HUES6 (cell line): Measurements from ENCODE around the gene MRPL19.
"Not testable (repeated sequence)": the region's sequence is repeated elsewhere in the genome, so short reads cannot be mapped to it uniquely, and the experiment has no call there.

Experiments used
- H3K27ac ChIP-seq: 2 replicates; pipeline ENCODE4 v1.7.0; 2013; ENCODE audit warnings: low read depth, mild to moderate bottlenecking, low read length, inconsistent platforms
- H3K27me3 ChIP-seq: 2 replicates; pipeline ENCODE4 v1.6.1; 2013; ENCODE audit warnings: low read length; ENCODE audit not compliant: control insufficient read depth, insufficient read depth
- H3K36me3 ChIP-seq: 2 replicates; pipeline ENCODE4 v1.6.1; 2013; ENCODE audit warnings: low read length; ENCODE audit not compliant: control insufficient read depth, insufficient read depth
- H3K4me1 ChIP-seq: 2 replicates; pipeline ENCODE4 v1.6.1; 2013; ENCODE audit warnings: low read length; ENCODE audit not compliant: control insufficient read depth, insufficient read depth
- H3K4me3 ChIP-seq: 2 replicates; pipeline ENCODE4 v1.5.1; 2013; ENCODE audit warnings: low read depth, low read length
- H3K9ac ChIP-seq: one replicate; pipeline ENCODE4 v1.6.1; 2013; ENCODE audit warnings: mild to moderate bottlenecking, low read length
- H3K9me3 ChIP-seq: 2 replicates; pipeline ENCODE4 v1.6.1; 2013; ENCODE audit warnings: low read depth, low read length; ENCODE audit not compliant: control insufficient read depth, insufficient read depth

MRPL19 gene

DNA sequence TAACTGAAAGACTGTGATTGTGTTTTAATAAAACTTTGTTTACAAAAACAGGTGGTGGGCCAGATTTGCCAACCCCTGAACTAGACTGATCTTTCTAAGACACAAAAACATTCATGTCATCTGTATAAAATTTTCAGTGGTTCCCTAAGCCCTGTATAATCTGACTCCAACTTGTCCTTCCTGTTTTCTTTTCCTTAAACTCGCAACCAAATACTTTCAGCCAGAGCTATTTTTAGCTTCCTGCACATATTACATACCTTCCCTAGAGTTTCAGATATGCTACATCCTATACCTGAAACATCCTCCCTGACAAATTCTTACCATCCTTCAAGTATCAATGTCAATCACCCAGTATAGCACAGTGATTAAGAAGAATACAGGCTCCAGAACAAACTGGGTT is 59.3 kb downstream of the MRPL19 start:
- no peak overlapping the region for H3K9ac ChIP-seq
- H3K27ac ChIP-seq, result no peak overlapping the region
- no peaks in the 10 kb centered on the region for H3K9me3 ChIP-seq
- no peaks in the 10 kb centered on the region for H3K27me3 ChIP-seq
- no peak overlapping the region for H3K4me3 ChIP-seq
- peaks cover 7% of the 10 kb centered on the region for H3K4me1 ChIP-seq
- peaks cover 49% of the 10 kb centered on the region for H3K36me3 ChIP-seq

DNA sequence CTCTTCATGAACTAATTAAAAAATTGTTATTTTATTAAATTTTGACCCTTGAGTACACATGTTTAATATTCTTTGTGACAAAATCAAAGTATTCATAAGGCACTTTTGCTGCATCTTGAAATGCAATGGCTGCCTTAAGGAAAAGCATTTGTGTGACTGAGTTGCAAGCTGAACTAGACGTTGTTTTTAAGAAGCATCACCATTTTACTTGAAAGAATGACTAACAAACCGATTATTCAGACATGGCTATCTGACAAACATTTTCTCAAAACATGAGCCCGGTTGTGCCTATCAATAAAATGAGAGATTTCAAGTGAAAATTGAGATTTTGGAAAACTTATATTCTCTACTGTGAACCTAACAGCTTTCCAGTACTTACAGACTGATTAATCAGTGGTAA is 61.3 kb downstream of the MRPL19 start:
- Histone ChIP-seq H3K4me1 (peaks cover 12% of the 10 kb centered on the region), H3K9ac (no peak overlapping the region), H3K4me3 (no peak overlapping the region), H3K36me3 (peaks cover 32% of the 10 kb centered on the region), H3K9me3 (no peaks in the 10 kb centered on the region), H3K27me3 (no peaks in the 10 kb centered on the region), H3K27ac (no peak overlapping the region)

- Histone ChIP-seq H3K27ac (no peak overlapping the region), H3K9ac (no peak overlapping the region), H3K27me3 (no peaks in the 10 kb centered on the region), H3K36me3 (peaks cover 20% of the 10 kb centered on the region), H3K4me3 (peak overlapping the region; percentile 76), H3K4me1 (peaks cover 12% of the 10 kb centered on the region), H3K9me3 (no peaks in the 10 kb centered on the region)
Measured at GRCh38 chr2:75709297-75709696, 62.7 kb downstream of the MRPL19 start.

GRCh38 chr2:75710220-75710576 is 63.6 kb downstream of the MRPL19 start:
- H3K9me3 ChIP-seq, result no peaks in the 10 kb centered on the region
- H3K9ac ChIP-seq, result peak overlapping the region; percentile 84
- peak overlapping the region; percentile 76 for H3K4me3 ChIP-seq
- H3K36me3 ChIP-seq, result peaks cover 11% of the 10 kb centered on the region
- H3K4me1 ChIP-seq, result peaks cover 12% of the 10 kb centered on the region
- no peaks in the 10 kb centered on the region for H3K27me3 ChIP-seq
- peak overlapping the region; percentile 92 for H3K27ac ChIP-seq

- H3K9me3 ChIP-seq, result no peaks in the 10 kb centered on the region
- H3K27ac ChIP-seq, result peak within 1 kb of the TSS; percentile 92
- H3K4me3 ChIP-seq, result peak within 1 kb of the TSS; percentile 76
- no peaks in the 10 kb centered on the region for H3K27me3 ChIP-seq
- H3K36me3 ChIP-seq, result peaks cover 9% of the 10 kb centered on the region
- peak within 1 kb of the TSS; percentile 84 for H3K9ac ChIP-seq
- peaks cover 12% of the 10 kb centered on the region for H3K4me1 ChIP-seq
Measured at GRCh38 chr2:75710577-75711253, 64.1 kb downstream of the MRPL19 start, which contains the start of gene GCFC2. Gene GCFC2 (minus strand): TSS chr2:75710915. CDS start chr2:75710855, 60 bp downstream.

- not testable (repeated sequence) for H3K9me3 ChIP-seq, H3K27me3 ChIP-seq, H3K36me3 ChIP-seq, H3K9ac ChIP-seq, H3K4me3 ChIP-seq, H3K27ac ChIP-seq
- peaks cover 12% of the 10 kb centered on the region for H3K4me1 ChIP-seq
Measured at GRCh38 chr2:75711590-75711989, 65.0 kb downstream of the MRPL19 start.

DNA sequence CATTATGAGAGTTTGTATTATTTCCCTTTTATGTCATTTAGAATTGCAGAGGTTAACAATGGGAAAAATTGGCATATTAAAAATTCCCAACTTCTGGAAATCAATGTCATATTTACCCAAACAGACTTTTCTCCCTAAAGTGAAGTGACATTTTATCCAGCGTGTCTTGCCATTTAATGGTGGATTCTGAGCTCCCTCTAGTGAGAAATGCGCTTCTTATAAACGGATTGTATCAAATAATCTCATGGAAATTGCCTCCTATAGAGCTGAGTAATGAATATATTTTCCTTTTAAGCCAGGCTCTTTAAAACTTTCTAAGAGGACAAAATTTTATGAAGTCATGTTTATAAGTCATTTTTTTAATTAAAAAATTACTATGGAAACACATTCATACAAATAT is 69.8 kb downstream of the MRPL19 start:
- H3K9me3 ChIP-seq, result 0 out of 2 replicates have a peak, but pooled peaks cover 2% of the 10 kb centered on the region

GRCh38 chr2:75719616-75720015 is 73.0 kb downstream of the MRPL19 start:
- Histone ChIP-seq H3K9ac (no peak overlapping the region), H3K4me3 (no peak overlapping the region), H3K27ac (no peak overlapping the region), H3K9me3 (0 out of 2 replicates have a peak, but pooled peaks cover 2% of the 10 kb centered on the region), H3K27me3 (no peaks in the 10 kb centered on the region), H3K36me3 (no peaks in the 10 kb centered on the region), H3K4me1 (no peaks in the 10 kb centered on the region)

More for the DNA sequence above, 69.8 kb downstream of the MRPL19 start:
- no peak overlapping the region for H3K27ac ChIP-seq
- no peak overlapping the region for H3K4me3 ChIP-seq
- H3K9ac ChIP-seq, result no peak overlapping the region
- no peaks in the 10 kb centered on the region for H3K27me3 ChIP-seq
- H3K4me1 ChIP-seq, result no peaks in the 10 kb centered on the region
- no peaks in the 10 kb centered on the region for H3K36me3 ChIP-seq

DNA sequence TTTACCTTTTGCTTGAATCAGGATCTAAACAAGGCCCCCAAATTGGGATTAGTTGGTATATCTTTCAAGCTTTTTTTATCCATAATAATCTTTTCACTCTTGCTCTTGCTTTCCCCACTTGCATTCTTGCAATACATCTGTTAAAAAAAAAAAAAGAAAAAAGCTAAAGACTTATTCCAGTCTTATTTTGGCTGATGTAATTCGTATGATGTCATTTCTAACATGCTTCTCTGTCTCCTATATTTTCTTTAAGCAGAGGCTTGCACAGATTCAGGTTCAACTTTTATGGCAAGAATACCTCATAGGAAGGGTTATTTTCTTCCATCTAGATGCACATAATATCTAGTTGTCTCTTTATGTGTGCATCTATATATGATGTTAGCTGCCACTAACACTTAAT is 73.9 kb downstream of the MRPL19 start:
- no peaks in the 10 kb centered on the region for H3K4me1 ChIP-seq
- no peak overlapping the region for H3K4me3 ChIP-seq
- H3K27ac ChIP-seq, result no peak overlapping the region
- 0 out of 2 replicates have a peak, but pooled peaks cover 2% of the 10 kb centered on the region for H3K9me3 ChIP-seq
- no peaks in the 10 kb centered on the region for H3K36me3 ChIP-seq
- no peak overlapping the region for H3K9ac ChIP-seq
- no peaks in the 10 kb centered on the region for H3K27me3 ChIP-seq

DNA sequence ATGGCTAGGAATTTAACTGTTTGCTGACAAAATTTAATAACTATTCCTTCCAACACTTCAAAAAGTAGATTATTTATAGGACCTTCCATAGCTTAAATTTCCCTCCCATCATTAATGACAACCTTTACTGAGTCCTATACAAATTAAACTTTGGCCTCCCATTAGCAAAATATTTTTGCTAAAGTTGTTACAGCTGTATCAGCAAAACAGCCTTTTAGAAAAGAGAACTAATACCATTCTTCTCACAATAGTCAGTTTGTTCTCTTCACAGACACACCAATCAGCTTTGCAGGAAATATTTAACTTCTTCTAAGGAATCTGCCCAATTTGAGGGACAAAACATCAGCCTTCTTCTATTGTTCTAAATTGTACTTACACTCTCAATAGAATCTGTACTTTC is 76.1 kb downstream of the MRPL19 start:
- no peaks in the 10 kb centered on the region for H3K27me3 ChIP-seq
- H3K9me3 ChIP-seq, result 0 out of 2 replicates have a peak, but pooled peaks cover 2% of the 10 kb centered on the region
- no peak overlapping the region for H3K4me3 ChIP-seq
- H3K27ac ChIP-seq, result no peak overlapping the region
- H3K4me1 ChIP-seq, result no peaks in the 10 kb centered on the region
- H3K36me3 ChIP-seq, result no peaks in the 10 kb centered on the region
- no peak overlapping the region for H3K9ac ChIP-seq

GRCh38 chr2:75728614-75729419 is 82.2 kb downstream of the MRPL19 start:
- Histone ChIP-seq H3K36me3 (no peaks in the 10 kb centered on the region), H3K9me3 (peaks cover 3% of the 10 kb centered on the region), H3K27me3 (no peaks in the 10 kb centered on the region), H3K4me3 (no peak overlapping the region), H3K4me1 (no peaks in the 10 kb centered on the region), H3K9ac (no peak overlapping the region), H3K27ac (no peak overlapping the region)
